ENCODE measurements around the gene MRPS25.

DNA sequence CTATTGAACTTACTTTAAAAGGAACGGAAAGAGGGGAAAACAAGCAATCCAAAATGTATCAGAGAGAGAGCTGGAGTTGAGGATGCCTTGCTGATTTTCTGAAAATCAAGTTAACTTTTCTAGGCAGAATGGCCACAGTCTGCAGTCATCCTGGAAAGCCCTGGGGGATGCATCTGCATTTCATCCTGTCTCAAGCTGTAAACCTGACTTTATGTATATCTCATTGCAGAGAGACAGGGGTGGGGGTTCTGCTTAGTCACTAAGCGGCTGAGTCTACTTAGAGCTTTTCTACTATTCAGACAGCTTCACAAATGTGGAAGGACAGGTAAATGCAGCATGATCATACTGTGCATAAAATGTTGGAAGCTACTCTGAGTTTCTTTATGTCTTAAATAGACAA is 41.4 kb downstream of the MRPS25 start:
- no peak for TF ChIP-seq YY1 (IDR thresholded peaks at IDR 0.05; ENCODE audit: insufficient read depth, insufficient read length)
- no peak for TF ChIP-seq SUZ12 (IDR thresholded peaks at IDR 0.05; ENCODE audit: extremely low read depth, insufficient read depth, insufficient read length)
